ENCODE results near the gene FOXK1.

FOXK1 gene

DNA sequence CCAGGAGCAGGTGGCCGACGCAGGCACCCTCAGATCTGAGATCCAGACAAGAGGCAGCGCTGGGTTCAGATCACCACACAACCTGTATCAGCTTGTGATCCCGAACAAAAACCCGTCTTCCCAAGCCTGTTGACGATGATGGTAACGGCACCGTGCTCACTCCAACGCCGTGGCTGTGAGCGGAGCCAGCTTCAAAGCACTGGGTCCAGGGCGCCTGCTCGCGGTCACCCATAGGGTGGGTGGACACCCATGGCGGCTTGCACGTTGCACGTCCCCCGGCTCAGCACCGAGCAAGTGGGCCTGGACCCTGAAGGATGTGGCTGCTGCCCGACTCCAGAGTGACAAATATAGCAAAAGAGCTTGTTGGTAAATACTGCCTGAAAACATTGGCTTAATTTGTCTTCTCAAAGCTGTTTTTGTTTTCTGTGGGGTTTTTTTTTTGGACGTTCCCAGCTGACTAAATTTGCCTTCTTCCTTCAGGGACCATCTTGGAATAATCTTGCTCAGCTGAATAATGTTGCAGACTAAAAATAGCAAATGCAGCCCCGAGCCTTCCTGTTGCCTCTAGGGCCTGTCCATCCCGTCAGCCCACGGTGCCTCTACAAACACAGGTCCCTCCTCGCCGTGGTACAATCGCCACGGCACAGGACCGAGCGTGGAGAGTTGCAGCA lies 41.0 kb downstream of the FOXK1 start:
- no peak for DNase-seq (ENCODE audit: low read depth)

DNA sequence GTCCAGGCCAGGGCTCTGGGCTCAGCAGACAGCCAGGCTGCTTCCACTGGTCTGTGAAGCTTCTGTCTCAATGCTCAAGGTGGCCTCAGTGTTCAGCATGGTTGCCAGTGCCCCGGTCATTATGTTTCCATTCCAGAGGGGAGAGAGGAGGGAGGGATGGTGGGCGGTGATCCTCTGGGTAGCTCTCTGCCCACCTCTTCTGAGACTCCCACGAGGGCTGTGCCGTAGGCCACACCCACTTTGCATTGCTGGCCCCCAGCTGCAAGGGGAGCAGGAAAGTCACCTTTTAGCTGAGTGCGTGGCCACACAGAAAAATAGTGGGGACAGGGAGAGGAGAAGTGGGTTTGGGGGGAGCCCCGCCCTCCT lies 42.5 kb downstream of the FOXK1 start:
- DNase-seq (ENCODE audit: low read depth), result no peak

DNA sequence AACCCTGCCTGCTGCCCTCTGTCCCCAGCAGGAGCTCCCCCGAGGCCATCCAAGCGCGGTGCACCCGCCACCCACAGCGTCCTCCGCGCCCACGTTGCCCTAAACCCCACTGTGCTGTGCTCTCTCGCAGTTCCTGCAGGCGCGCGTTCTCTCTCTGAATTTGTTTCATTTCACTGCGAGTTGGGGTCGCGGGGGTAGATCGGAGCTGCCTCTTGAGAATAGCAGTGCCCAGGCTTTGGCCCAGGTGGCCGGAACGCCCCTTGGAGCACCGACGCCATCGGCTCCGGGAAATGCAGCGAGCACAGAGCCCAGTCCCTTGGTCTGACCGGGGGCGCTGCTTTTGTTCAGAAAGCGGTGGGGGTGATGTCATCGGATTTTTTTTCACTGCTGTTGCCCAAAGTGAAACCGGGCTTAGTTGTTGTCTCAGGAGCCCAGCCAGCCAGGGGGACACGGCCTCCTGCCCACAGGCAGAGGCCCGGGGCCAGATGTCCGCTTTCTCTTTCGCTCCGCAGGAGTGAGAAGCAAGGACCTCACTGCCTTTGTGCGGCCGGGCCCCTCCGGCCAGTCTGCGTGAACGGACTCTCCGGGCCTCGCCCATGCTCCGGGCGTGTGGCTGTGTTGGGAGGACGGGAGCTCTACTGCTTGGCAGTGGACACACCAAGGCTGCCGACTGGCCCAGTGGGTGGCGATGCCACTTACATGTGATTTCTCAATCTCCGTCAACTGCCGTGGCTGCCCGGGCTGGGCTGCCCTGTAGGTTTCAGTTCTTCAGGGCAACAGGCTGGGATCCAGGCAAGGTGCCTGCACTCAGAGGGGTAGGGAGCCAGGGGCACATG lies 43.1 kb downstream of the FOXK1 start:
- DNase-seq (ENCODE audit: low read depth), result peak; percentile 39

- DNase-seq (ENCODE audit: low read depth), result no peak
These were observed 43.9 kb downstream of the FOXK1 start for GRCh38 chr7:4725850-4726450.

DNA sequence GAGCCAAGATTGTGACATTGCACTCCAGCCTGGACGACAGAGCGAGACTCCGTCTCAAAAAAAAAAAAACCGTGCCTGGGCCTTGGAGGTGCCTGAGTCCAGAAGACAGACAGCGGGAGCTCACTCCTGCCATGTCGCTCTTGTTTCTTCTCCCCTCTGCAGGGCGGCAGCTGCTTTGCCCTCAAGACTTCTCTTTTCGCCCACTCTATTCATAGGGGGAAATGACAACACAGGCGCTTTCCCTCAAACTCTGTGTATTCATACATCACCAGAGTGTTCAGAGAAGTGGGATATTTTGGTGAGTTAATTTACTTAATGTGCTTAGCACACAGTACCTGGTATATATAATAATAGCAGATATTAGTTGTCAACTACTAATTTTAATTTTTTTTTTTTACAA lies 44.5 kb downstream of the FOXK1 start:
- no peak for DNase-seq (ENCODE audit: low read depth)

GRCh38 chr7:4727914-4728705 lies 46.0 kb downstream of the FOXK1 start:
- no peak for DNase-seq (ENCODE audit: low read depth)

DNA sequence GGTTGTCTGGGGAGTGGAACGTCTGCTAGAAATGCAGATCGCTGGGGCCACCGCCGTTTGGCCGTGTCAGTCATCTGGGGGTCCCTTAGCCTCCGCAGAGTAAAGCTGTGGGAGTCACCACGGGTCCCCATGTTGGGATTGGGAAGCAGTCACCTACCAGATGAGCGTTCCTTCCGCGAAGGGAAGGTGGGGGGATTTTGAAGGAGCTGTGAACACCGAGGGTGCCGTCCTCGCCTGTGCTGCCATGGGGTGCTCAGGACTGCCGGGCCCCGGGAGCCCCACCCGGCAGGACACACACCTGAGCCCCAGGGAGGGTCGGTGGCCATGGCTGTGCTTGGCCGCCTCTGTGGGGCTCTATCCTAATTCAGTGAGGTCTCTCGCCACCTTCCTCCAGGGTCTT lies 47.2 kb downstream of the FOXK1 start:
- no peak for DNase-seq (ENCODE audit: low read depth)

GRCh38 chr7:4730276-4730675 lies 48.2 kb downstream of the FOXK1 start:
- no peak for DNase-seq (ENCODE audit: low read depth)

DNA sequence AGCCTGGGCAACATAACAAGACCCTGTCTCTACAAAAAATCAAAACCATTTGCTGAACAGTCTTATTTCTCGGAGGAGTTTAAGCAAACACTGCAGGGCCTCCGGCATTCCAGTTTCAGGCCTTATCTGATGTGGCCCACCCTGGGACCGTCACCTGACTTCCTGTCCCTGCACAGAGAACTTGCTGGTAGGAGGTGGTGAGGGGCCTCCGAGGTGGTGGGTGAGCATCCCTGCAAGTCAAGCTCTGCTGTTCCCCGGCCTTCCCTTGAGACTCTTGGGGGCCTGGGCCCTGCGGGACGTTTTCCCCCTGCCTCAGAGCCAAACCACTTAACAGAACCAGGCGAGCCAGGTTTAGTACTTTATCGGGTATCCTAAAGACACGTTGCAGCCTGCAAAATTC lies 48.9 kb downstream of the FOXK1 start:
- DNase-seq (ENCODE audit: low read depth), result no peak

DNA sequence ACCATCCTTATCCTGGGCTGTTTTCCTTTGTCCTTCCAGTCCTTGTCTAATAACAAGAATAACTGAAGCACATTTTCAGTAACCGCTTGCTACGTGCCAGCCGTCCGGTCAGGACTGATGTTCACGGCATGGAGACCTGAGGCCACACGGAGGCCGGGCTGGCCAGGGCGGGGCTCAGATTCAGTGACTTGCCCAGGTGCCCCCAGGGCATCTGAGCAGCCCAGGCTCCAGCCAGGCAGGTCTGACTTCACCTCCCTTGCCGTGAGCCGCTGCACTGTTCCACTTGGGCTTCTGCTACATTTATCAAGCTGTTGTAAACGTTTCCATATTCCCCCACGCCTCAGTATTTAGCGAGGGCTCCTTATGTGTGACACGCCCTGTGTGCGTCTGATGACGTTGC lies 49.7 kb downstream of the FOXK1 start:
- no peak for DNase-seq (ENCODE audit: low read depth)

DNA sequence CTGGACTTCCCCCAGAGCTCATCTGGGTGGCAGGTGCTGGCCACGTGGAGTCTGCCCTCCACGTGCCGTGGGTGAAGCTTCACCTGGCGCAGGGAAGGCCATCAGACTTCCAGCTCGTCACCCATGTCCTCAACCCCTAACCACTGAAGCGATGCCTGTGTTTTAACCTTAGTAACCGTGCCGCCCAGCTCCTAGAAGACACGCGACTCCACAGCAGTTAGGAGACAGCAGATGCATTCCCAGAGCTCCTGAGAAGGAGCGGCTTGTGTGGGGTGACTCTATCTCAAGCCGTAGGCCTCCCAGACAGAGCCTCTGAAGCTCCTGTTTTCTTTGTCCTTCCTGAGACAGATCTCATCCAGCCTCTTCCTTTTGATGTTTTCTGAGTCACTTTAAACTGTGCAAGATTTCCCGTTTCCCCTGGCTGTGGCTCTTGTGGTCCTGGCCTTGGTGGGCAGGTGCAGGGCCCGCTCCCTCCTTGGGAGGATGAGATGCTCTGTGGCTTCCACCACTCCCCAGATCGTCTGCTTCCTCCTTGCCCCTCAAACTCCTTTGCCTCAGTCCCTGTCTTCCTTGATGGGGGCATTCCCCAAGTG lies 51.9 kb downstream of the FOXK1 start:
- DNase-seq (ENCODE audit: low read depth), result no peak

- no peak for DNase-seq (ENCODE audit: low read depth)
These were observed 52.7 kb downstream of the FOXK1 start for GRCh38 chr7:4734587-4735345.

- no peak for DNase-seq (ENCODE audit: low read depth)
These were observed 55.2 kb downstream of the FOXK1 start for GRCh38 chr7:4737300-4737699.

GRCh38 chr7:4738711-4739527 lies 56.8 kb downstream of the FOXK1 start:
- no peak for DNase-seq (ENCODE audit: low read depth)

DNA sequence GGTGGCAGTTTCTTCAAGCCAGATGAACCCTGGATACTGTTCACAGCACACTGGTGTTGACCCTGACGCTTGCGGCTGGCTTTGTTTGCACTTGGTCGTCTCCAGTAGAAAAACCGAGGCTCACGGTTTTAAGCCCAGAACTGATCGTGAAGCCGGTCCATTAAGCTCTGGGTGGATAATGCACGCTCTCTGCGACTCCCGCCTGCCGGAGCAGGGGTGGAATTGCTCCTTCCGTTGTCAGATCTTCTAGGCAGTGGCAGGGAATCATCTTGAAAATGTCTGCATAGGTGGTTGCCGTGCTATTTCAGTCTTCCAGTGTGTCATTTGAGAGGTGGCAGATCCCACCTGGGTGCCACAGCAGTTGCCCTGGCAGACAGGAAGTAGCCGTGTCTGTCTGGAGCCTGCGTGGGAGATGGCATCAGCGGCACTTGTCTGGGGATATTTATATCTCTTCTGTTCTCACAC lies 57.5 kb downstream of the FOXK1 start:
- DNase-seq (ENCODE audit: low read depth), result peak; percentile 32

GRCh38 chr7:4740796-4741195 lies 58.7 kb downstream of the FOXK1 start:
- no peak for DNase-seq (ENCODE audit: low read depth)

DNA sequence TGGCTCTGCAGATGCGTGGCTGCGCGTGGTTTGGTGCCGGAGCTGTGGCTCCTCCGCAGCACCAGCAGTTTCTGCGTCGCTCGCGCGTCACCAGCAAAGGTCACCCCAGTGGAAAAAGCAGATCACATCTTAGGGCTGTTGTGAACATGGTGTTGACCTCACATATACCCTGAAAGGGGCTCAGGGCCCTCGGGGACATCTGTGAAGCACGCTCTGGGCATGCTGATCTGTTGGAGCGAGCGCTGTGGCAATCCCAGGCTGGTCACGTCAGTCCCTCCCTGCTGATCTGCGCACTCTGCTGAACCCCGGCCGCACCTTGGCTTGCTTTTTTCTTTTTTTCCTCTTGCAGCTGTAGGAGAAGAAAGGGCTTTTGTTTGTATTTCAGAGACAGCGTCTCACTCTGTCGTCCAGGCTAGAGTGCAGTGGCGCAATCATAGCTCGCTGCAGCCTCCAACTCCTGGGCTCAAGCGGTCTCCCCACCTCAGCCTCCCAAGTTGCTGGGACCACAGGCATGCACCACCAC lies 60.0 kb downstream of the FOXK1 start:
- DNase-seq (ENCODE audit: low read depth), result no peak

GRCh38 chr7:4742852-4743251 lies 60.8 kb downstream of the FOXK1 start:
- no peak for DNase-seq (ENCODE audit: low read depth)

DNA sequence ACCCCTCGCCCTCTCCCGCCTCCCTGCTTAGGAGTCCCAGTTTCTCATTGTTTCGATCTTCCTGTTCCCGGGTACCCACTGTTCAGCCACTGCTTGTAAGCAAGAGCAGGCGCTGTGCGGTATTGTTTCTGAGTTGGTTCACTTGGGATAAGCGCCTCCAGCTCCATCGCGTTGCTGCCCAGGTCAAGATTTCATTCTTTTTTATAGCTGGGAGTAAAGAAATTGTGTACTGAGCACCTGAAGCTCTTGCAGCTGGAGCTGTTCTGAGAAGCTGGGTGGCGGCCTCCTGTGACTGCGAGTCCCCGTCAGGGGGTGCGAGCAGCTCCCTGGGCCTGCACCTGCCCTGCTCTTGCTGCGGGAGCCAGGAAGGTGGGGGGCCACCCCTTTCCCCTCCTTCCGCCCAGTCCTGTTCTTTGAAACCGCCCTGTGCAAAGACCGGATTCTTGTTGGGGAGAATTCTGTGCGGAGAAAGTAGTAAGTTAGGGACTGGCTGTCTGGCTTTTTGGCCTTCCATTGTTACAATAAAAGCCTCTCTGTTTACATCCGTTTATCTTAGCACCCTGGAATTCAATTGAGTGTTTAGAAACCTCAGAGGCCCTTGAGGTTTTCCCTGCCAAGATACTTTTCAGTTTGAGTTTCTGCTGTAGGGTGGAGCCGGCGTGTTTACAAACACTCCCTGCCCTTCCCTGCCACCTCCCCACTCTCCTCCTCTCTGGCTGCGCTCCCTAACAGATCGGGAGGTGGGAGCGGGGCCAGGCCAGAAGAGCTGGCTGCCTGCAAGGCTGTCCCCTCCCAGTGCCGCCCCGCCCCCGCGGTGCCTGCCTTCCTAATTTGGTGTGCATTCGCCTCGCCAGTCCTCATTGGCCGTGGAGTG lies 62.5 kb downstream of the FOXK1 start:
- peak; percentile 47 for DNase-seq (ENCODE audit: low read depth)

Data from stimulated activated CD4-positive, alpha-beta T cell treated with anti-CD3 and anti-CD28 coated beads, Interleukin-2, amount 100 ng/mL, for 4 hours (primary cell).